ENCODE results near the gene ODAD4. TPM values are rescaled to one million over a fixed set of nuclear protein-coding genes. Genes with fewer than 3 reads are reported as not detected.
A peak's percentile ranks its signal among the peaks of the same experiment; 100 is the strongest.

Gene ODAD4
- total RNA-seq (2014; rRNA removed; shearing (Covaris generic)), result 0.46 and 1.3 TPM in 2 replicates
- polyA plus RNA-seq (2014; cell fraction: nucleus; rRNA removed), result 1.4 and 3.0 TPM in 2 replicates

- peak; percentile 95 for DNase-seq (ENCODE audit: extremely low read depth, low read depth)
These were observed at the start of gene ODAD4 for GRCh38 chr17:41930009-41930832. Gene ODAD4 (plus strand): TSS chr17:41930617. CDS start chr17:41930724, 107 bp downstream.

- no peak for DNase-seq (ENCODE audit: extremely low read depth, low read depth)
These were observed 47.7 kb upstream of the ODAD4 start for GRCh38 chr17:41882756-41883155.

- DNase-seq (ENCODE audit: extremely low read depth, low read depth), result no peak
These were observed 44.7 kb upstream of the ODAD4 start for GRCh38 chr17:41885733-41886132.

- DNase-seq (ENCODE audit: extremely low read depth, low read depth), result no peak
These were observed 42.0 kb upstream of the ODAD4 start for GRCh38 chr17:41888332-41888965.

GRCh38 chr17:41891135-41892020 is 39.0 kb upstream of the ODAD4 start:
- peak; percentile 35 for DNase-seq (ENCODE audit: extremely low read depth, low read depth)

- no peak for DNase-seq (ENCODE audit: extremely low read depth, low read depth)
These were observed 38.4 kb upstream of the ODAD4 start for GRCh38 chr17:41892021-41892376.

GRCh38 chr17:41893384-41893783 is 37.0 kb upstream of the ODAD4 start:
- no peak for DNase-seq (ENCODE audit: extremely low read depth, low read depth)

- DNase-seq (ENCODE audit: extremely low read depth, low read depth), result no peak
These were observed 35.6 kb upstream of the ODAD4 start for GRCh38 chr17:41894791-41895331.

- DNase-seq (ENCODE audit: extremely low read depth, low read depth), result no peak
These were observed 34.8 kb upstream of the ODAD4 start for GRCh38 chr17:41895617-41896016.

GRCh38 chr17:41896726-41897125 is 33.7 kb upstream of the ODAD4 start:
- no peak for DNase-seq (ENCODE audit: extremely low read depth, low read depth)

GRCh38 chr17:41901646-41902045 is 28.8 kb upstream of the ODAD4 start:
- DNase-seq (ENCODE audit: extremely low read depth, low read depth), result no peak

- no peak for DNase-seq (ENCODE audit: extremely low read depth, low read depth)
These were observed 26.1 kb upstream of the ODAD4 start for GRCh38 chr17:41904242-41904841.

- no peak for DNase-seq (ENCODE audit: extremely low read depth, low read depth)
These were observed 25.2 kb upstream of the ODAD4 start for GRCh38 chr17:41905172-41905571.

- DNase-seq (ENCODE audit: extremely low read depth, low read depth), result no peak
These were observed 23.8 kb upstream of the ODAD4 start for GRCh38 chr17:41906465-41907184.

GRCh38 chr17:41907185-41907556 is 23.2 kb upstream of the ODAD4 start:
- no peak for DNase-seq (ENCODE audit: extremely low read depth, low read depth)

GRCh38 chr17:41907633-41908539 is 22.5 kb upstream of the ODAD4 start:
- no peak for DNase-seq (ENCODE audit: extremely low read depth, low read depth)

- no peak for DNase-seq (ENCODE audit: extremely low read depth, low read depth)
These were observed 21.3 kb upstream of the ODAD4 start for GRCh38 chr17:41909088-41909487.

- no peak for DNase-seq (ENCODE audit: extremely low read depth, low read depth)
These were observed 19.6 kb upstream of the ODAD4 start for GRCh38 chr17:41910701-41911391.

All from NCI-H460 (cell line).